ENCODE measurements around the gene IL1B.
A peak's percentile ranks its signal among the peaks of the same experiment; 100 is the strongest.
"Not testable (repeated sequence)": the region's sequence is repeated elsewhere in the genome, so short reads cannot be mapped to it uniquely, and the experiment has no call there.

Gene IL1B

DNA sequence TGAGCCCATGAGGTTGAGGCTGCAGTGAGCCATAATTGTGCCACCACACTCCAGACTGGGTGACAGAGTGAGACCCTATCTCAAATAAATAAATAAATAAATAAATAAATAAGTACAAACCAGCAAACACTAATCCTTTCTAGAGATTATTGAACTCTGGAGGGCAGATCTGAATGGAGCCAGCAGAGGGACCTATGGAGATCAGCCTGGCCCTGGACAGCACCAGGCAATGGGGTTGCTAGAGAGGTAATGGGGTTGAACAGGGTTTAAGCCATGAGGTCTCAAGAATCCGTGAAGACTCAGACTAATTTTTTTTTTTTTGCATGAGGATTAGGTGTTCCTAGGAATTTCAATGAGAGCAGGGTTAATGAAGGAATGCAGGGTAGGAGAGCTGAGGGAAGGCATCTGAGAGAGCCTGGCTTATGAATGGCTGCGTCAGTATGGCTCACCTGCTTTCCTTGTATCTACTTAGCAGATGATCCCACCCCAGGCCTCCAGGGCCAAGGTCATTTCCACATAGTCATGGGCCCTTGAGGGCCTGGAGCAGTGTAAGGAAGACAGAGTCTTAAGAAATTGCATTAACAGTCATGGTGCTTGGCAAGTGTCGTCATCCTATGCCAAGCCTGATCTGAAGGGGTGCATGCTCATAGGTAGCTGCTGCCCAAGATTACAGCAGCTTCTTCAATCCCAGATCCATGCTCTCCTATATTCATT is 39.8 kb upstream of the IL1B start:
- peaks cover 4% of the 10 kb centered on the region for H3K4me1 ChIP-seq (ENCODE audit: control insufficient read depth, insufficient read depth, low read length)
- H3K27ac ChIP-seq (ENCODE audit: low read depth, low read length): no peak overlapping the region
- no peaks in the 10 kb centered on the region for H3K36me3 ChIP-seq (ENCODE audit: control insufficient read depth, insufficient read depth, low read length)
- no peak overlapping the region for H3K9ac ChIP-seq (ENCODE audit: low read length)
- H3K27me3 ChIP-seq (ENCODE audit: control insufficient read depth, insufficient read depth, low read length): no peaks in the 10 kb centered on the region
- no peaks in the 10 kb centered on the region for H3K9me3 ChIP-seq (ENCODE audit: control insufficient read depth, insufficient read depth, low read depth, low read length)
- H3K4me3 ChIP-seq (ENCODE audit: low read depth, low read length): no peak overlapping the region

DNA sequence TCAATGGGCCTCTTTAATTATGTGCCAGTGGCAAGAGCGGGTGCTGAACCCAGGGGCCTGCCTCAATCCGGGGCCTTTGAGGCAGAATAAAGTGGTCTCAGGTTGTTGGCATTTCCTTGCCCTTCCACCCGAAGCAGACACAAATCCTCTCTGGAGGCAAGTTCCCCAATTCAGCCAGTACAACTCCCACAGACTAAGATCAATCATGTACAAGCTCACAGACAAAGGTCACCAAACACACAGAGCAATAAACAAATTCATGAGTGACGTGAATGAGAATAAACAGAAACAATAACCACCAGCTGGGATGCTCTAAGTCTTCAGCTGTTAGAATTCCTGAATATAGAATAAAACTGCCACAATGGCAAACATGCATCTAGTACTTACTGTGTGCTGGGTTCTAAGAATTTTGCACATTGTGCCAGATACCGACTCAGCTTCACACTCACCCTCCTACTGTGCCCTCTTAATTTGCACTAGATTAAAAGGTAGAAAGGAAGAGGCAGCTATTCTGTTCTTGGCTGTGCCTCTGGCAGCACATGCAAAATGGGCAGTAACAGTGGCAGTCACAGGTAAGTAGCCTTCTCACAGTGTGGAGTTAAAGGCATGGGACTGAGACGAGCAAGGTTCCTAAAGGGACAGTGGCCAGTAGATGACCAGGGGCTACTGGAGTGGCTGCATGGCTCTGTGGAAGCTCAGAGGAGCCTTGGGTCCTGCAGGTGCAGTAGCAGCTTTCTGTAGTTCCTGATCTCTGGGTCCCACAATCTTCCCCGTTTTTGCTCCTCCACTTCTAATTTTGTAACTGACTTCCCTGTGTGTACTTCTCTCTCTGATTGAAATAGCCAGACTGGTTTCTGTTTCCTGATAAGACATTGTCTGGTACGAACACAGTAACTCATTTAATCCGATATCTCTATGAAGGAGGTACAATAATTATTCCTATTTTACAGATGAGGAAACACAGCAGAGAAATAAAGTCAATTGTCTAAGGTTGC is 34.6 kb upstream of the IL1B start:
- H3K27me3 ChIP-seq (ENCODE audit: control insufficient read depth, insufficient read depth, low read length): no peaks in the 10 kb centered on the region

DNA sequence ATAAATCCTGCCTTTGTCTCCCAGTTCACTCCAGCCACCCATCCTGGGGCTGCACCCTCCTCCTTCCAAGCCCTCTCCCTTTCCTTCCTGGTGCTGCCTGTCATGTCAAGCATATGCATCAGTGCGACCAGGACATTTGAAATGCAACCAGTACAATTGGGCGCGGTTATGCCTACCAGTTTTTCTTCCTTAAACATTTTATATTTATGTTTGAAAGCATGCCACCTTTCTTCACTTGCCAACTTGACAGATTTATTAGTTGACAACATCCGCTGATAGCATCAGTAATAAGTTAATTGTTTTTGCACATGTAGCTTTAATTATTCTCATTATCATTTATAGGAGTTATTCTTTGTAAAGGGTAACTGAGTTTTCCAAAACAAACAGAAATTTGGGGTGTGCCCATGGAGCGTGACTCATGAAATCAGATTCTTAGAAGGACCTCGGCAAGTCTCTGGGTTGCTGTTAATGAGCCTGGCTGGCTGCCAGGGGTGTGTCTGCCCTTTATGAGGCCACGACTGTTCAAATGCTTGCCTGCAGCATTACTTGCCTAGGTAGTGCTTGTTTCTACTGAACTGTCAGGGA is 32.8 kb upstream of the IL1B start:
- no peak overlapping the region for H3K4me3 ChIP-seq (ENCODE audit: low read depth, low read length)
- H3K36me3 ChIP-seq (ENCODE audit: control insufficient read depth, insufficient read depth, low read length): no peaks in the 10 kb centered on the region
- H3K9ac ChIP-seq (ENCODE audit: low read length): no peak overlapping the region
- H3K27me3 ChIP-seq (ENCODE audit: control insufficient read depth, insufficient read depth, low read length): no peaks in the 10 kb centered on the region
- H3K27ac ChIP-seq (ENCODE audit: low read depth, low read length): no peak overlapping the region
- H3K9me3 ChIP-seq (ENCODE audit: control insufficient read depth, insufficient read depth, low read depth, low read length): peaks cover 30% of the 10 kb centered on the region
- H3K4me1 ChIP-seq (ENCODE audit: control insufficient read depth, insufficient read depth, low read length): peaks cover 12% of the 10 kb centered on the region

More for the DNA sequence above, 34.6 kb upstream of the IL1B start:
- Histone ChIP-seq H3K9ac (ENCODE audit: low read length) (no peak overlapping the region), H3K4me3 (ENCODE audit: low read depth, low read length) (no peak overlapping the region), H3K27ac (ENCODE audit: low read depth, low read length) (no peak overlapping the region), H3K36me3 (ENCODE audit: control insufficient read depth, insufficient read depth, low read length) (no peaks in the 10 kb centered on the region), H3K4me1 (ENCODE audit: control insufficient read depth, insufficient read depth, low read length) (peaks cover 12% of the 10 kb centered on the region), H3K9me3 (ENCODE audit: control insufficient read depth, insufficient read depth, low read depth, low read length) (peaks cover 12% of the 10 kb centered on the region)

DNA sequence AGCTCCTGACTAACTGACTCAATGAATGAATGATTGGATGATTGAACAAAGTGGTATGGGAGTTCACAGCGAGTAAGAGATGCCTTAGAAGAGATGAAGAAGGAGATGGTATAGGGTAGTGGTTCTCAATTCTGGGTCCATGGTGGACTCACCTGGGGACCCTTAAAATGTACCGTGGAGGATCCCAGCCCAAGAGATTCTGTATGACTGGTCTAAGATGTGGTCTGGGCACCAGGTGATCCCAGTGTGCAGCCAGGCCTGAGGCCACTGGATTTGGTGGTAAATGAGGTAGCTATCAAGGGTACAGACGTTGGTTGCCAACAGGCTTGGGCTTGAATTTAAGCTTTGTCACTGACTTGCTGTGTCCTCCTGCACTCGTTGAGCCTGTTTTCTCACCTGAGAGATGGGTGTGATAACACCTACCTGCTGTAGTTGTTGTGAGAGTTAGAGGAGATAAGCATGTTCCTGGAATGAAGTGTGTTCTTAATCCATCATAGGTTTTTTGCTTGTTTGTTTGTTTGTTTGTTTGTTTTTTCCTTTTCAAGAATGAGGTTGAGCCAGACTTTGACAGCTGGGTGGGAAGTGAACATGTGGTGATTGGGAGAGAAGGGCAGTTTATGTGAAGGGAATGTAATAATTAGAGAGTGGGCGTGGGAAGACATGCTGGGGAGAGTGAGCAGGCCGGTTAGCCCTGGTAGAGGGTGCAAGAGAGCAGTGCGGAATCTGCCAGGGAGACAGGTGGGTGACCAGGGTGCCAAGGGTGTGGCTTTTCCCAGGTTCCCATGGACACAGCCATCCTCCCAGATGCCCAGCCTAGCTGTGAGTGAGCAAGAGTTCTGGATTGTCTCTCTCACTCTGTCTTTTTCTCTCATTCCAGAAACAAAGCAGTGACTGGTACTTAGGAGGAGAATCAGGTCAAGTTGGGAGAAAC is 31.4 kb upstream of the IL1B start:
- no peaks in the 10 kb centered on the region for H3K27me3 ChIP-seq (ENCODE audit: control insufficient read depth, insufficient read depth, low read length)
- no peak overlapping the region for H3K4me3 ChIP-seq (ENCODE audit: low read depth, low read length)
- no peak overlapping the region for H3K27ac ChIP-seq (ENCODE audit: low read depth, low read length)
- peaks cover 42% of the 10 kb centered on the region for H3K9me3 ChIP-seq (ENCODE audit: control insufficient read depth, insufficient read depth, low read depth, low read length)
- H3K9ac ChIP-seq (ENCODE audit: low read length): no peak overlapping the region
- H3K4me1 ChIP-seq (ENCODE audit: control insufficient read depth, insufficient read depth, low read length): peaks cover 12% of the 10 kb centered on the region
- no peaks in the 10 kb centered on the region for H3K36me3 ChIP-seq (ENCODE audit: control insufficient read depth, insufficient read depth, low read length)

DNA sequence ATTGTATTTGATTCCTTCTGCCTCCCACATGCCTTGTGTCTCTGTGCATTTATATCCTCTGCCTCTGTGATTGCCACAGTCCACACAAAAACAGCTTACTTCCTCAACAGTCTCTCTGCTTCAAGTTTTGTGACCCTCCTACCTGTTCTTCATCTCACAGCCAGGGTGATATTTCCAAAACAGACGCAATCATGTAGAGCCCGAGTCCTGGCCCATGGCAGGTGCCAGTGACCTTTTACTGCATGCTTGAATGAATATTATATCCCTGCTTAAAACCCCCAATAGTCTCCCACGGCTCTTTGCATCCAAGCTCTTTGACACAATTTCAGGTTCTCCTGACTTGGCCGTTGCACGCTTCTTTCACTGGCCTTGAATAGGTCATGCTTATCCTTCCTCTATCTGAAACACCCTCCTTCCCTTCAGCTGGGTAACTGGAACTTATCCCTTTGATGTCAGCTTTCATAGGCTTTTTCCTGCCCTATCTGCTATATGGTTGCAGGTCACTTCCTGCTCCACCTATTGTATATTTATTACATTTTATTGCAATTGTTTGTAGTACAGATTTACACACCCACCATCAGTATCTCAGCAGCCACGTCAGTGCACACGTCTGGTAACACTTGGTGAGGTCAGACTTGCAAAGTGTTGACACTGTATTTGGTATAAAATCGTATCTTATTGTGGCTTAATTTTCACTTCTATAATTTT is 29.7 kb upstream of the IL1B start:
- H3K4me1 ChIP-seq (ENCODE audit: control insufficient read depth, insufficient read depth, low read length): peaks cover 9% of the 10 kb centered on the region
- no peak overlapping the region for H3K4me3 ChIP-seq (ENCODE audit: low read depth, low read length)
- no peak overlapping the region for H3K9ac ChIP-seq (ENCODE audit: low read length)
- no peak overlapping the region for H3K27ac ChIP-seq (ENCODE audit: low read depth, low read length)
- no peaks in the 10 kb centered on the region for H3K27me3 ChIP-seq (ENCODE audit: control insufficient read depth, insufficient read depth, low read length)
- no peaks in the 10 kb centered on the region for H3K36me3 ChIP-seq (ENCODE audit: control insufficient read depth, insufficient read depth, low read length)
- peaks cover 52% of the 10 kb centered on the region for H3K9me3 ChIP-seq (ENCODE audit: control insufficient read depth, insufficient read depth, low read depth, low read length)

DNA sequence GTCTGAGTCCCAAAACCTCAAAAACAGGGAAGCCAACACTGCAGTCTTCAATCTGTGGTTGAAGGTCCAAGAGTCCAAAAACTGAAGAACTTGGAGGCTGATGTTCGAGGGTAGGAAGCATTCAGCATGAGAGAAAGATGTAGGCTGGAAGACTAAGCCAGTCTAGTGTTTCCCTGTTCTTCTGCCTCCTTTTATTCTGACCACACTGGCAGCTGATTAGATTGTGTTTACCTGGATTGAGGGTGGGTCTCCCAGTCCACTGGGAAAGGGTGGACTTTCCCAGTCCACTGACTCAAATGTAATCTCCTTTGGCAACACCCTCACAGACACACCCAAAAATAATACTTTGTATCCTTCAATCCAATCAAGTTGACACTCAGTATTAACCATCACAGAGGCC is 27.5 kb upstream of the IL1B start:
- Histone ChIP-seq H3K4me3 (ENCODE audit: low read depth, low read length) (no peak overlapping the region), H3K36me3 (ENCODE audit: control insufficient read depth, insufficient read depth, low read length) (no peaks in the 10 kb centered on the region), H3K4me1 (ENCODE audit: control insufficient read depth, insufficient read depth, low read length) (no peaks in the 10 kb centered on the region), H3K27me3 (ENCODE audit: control insufficient read depth, insufficient read depth, low read length) (no peaks in the 10 kb centered on the region), H3K9ac (ENCODE audit: low read length) (no peak overlapping the region), H3K27ac (ENCODE audit: low read depth, low read length) (no peak overlapping the region), H3K9me3 (ENCODE audit: control insufficient read depth, insufficient read depth, low read depth, low read length) (peaks cover 69% of the 10 kb centered on the region)

DNA sequence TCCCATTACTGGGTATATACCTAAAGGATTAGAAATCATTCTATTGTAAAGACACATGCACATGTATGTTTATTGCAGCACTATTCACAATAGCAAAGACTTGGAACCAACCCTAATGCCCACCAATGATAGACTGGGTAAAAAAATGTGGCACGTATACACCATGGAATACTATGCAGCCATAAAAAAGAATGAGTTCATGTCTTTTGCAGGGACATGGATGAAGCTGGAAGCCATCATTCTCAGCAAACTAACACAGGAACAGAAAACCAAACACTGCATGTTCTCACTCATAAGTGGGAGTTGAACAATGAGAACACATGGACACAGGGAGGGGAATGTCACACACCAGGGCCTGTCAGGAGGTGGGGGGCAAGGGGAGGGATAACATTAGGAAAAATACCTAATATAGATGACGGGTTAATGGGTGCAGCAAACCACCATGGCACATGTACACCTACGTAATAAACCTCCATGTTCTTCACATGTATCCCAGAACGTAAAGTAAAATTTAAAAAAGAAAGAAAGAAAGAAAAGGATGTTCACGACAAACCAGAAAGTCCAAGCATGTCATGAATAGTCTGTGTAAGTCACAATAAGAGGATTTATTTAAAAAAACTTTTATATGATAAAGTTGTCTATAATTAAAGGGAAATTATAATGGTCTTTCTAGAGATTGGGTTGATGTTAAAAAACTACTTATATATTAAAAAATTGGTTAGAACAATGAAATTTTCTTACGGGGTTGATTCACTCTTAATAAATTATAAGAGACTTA is 23.0 kb upstream of the IL1B start:
- peaks cover 53% of the 10 kb centered on the region for H3K9me3 ChIP-seq (ENCODE audit: control insufficient read depth, insufficient read depth, low read depth, low read length)
- H3K27ac ChIP-seq (ENCODE audit: low read depth, low read length); H3K27me3 ChIP-seq (ENCODE audit: control insufficient read depth, insufficient read depth, low read length); H3K4me1 ChIP-seq (ENCODE audit: control insufficient read depth, insufficient read depth, low read length); H3K36me3 ChIP-seq (ENCODE audit: control insufficient read depth, insufficient read depth, low read length); H3K9ac ChIP-seq (ENCODE audit: low read length); H3K4me3 ChIP-seq (ENCODE audit: low read depth, low read length): not testable (repeated sequence)

DNA sequence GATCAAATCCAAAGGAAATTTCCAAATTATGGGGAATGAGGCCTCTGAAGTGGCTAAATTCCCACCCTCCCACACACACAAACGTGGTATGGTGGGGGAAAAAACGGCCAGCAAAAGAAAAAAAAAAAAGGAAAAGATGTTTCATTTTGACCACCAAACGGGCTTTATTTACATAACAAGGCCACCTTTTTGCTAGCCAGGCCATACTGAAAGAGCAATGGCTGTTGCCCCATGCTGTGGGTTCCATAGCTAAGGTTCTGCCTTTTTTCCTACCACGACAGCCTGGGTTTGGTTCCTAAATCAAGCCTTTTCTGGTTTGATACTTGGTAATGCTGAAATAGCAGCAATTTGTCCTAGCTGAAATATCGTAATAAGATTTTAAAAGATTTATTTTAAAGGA is 14.0 kb upstream of the IL1B start:
- Histone ChIP-seq H3K36me3 (ENCODE audit: control insufficient read depth, insufficient read depth, low read length) (no peaks in the 10 kb centered on the region), H3K4me1 (ENCODE audit: control insufficient read depth, insufficient read depth, low read length) (peaks cover 43% of the 10 kb centered on the region), H3K9ac (ENCODE audit: low read length) (no peak overlapping the region), H3K27me3 (ENCODE audit: control insufficient read depth, insufficient read depth, low read length) (no peaks in the 10 kb centered on the region), H3K27ac (ENCODE audit: low read depth, low read length) (peak overlapping the region; percentile 75), H3K9me3 (ENCODE audit: control insufficient read depth, insufficient read depth, low read depth, low read length) (peaks cover 21% of the 10 kb centered on the region), H3K4me3 (ENCODE audit: low read depth, low read length) (peak overlapping the region; percentile 33; the same call in 1 of the 2 replicates)

DNA sequence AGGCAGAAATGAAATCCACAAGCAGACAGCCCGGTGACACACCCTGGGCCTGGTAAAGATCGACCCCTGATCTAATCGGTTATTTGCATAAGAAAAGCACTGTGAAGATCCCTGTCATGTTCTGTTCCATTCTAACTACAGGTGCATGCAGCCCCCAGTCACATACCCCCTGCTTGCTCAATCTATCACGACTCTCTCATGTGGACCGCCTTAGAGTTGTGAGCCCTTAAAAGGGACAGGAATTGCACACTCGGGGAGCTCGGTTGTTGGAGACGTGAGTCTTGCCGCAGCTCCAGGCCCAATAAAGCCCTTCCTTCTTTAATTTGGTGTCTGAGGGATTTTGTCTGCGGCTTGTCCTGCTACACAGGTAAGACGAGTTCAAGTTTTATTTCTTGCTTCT is 13.4 kb upstream of the IL1B start:
- Histone ChIP-seq H3K9me3 (ENCODE audit: control insufficient read depth, insufficient read depth, low read depth, low read length) (peaks cover 19% of the 10 kb centered on the region), H3K36me3 (ENCODE audit: control insufficient read depth, insufficient read depth, low read length) (no peaks in the 10 kb centered on the region), H3K27ac (ENCODE audit: low read depth, low read length) (peak overlapping the region; percentile 75), H3K9ac (ENCODE audit: low read length) (no peak overlapping the region), H3K27me3 (ENCODE audit: control insufficient read depth, insufficient read depth, low read length) (no peaks in the 10 kb centered on the region), H3K4me1 (ENCODE audit: control insufficient read depth, insufficient read depth, low read length) (peaks cover 43% of the 10 kb centered on the region), H3K4me3 (ENCODE audit: low read depth, low read length) (peak overlapping the region; percentile 33; the same call in 1 of the 2 replicates)

Data from HUES6 (cell line).